A673 (cell line): ENCODE results near the gene THRB. TPM values are rescaled to one million over a fixed set of nuclear protein-coding genes. Genes with fewer than 3 reads are reported as not detected.

ENCODE experiments used
- BruUV-seq: library from RNA; stranded (reverse); fragments of 400-500 nt; replicated peaks from 2 replicates; lab custom pipeline; 2021; lab: Mats Ljungman, UMichigan
- CTCF ChIA-PET: fragments of 300-600 bp; sonication (Branson Sonifier 250); formaldehyde crosslinking; loops from one replicate; lab custom pipeline; 2022; ENCODE audit warnings: antibody characterized with exemption; lab: Charles Lee
- POLR2A ChIA-PET: fragments of 300-600 bp; sonication (Branson Sonifier 250); formaldehyde crosslinking; loops from one replicate; lab custom pipeline; 2022; ENCODE audit warnings: antibody characterized with exemption; ENCODE audit not compliant: low non-redundant PET; lab: Charles Lee
- DNase-seq: peaks from one replicate; pipeline ENCODE4 v3.0.0-alpha.2; 2015; ENCODE audit warnings: low spot score
- H3K27ac ChIP-seq: fragments of 200-600 bp; sonication (generic); 2 replicates; pipeline ENCODE4 v1.5.1; 2016; ENCODE audit warnings: mixed run types, low read depth, mild to moderate bottlenecking, mixed read lengths, antibody characterized with exemption, low read length; ENCODE audit not compliant: poor library complexity, severe bottlenecking
- H3K27me3 ChIP-seq: fragments of 200-600 bp; sonication (generic); replicated peaks from 2 replicates; pipeline ENCODE4 v1.6.1; 2017; ENCODE audit warnings: mixed run types, low read depth, mild to moderate bottlenecking, mixed read lengths, antibody characterized with exemption, low read length; ENCODE audit not compliant: insufficient read depth, poor library complexity
- H3K36me3 ChIP-seq: fragments of 200-600 bp; sonication (generic); 2 replicates; pipeline ENCODE4 v1.6.1; 2016; ENCODE audit warnings: mixed run types, mild to moderate bottlenecking, mixed read lengths, antibody characterized with exemption, low read length; ENCODE audit not compliant: insufficient read depth, poor library complexity, severe bottlenecking
- H3K4me1 ChIP-seq: fragments of 200-600 bp; sonication (generic); 2 replicates; pipeline ENCODE4 v1.6.1; 2017; ENCODE audit warnings: mixed run types, mild to moderate bottlenecking, mixed read lengths, antibody characterized with exemption, low read length; ENCODE audit not compliant: insufficient read depth, poor library complexity, severe bottlenecking
- H3K4me3 ChIP-seq: fragments of 200-600 bp; sonication (generic); 2 replicates; pipeline ENCODE4 v1.5.1; 2016; ENCODE audit warnings: low read depth, mixed run types, mild to moderate bottlenecking, mixed read lengths, low read length; ENCODE audit not compliant: poor library complexity, severe bottlenecking
- H3K9me3 ChIP-seq: fragments of 200-600 bp; sonication (generic); 2 replicates; pipeline ENCODE4 v1.6.1; 2016; ENCODE audit warnings: mixed run types, low read depth, mild to moderate bottlenecking, mixed read lengths, antibody characterized with exemption, low read length; ENCODE audit not compliant: poor library complexity, severe bottlenecking
- CTCF ChIP-seq: fragments of 300-800, 200-600 bp; sonication (generic); conservative IDR thresholded peaks from 2 replicates; pipeline ENCODE4 v1.5.1; 2017; ENCODE audit warnings: low read depth, mild to moderate bottlenecking, antibody characterized with exemption, low read length, moderate library complexity, mixed read lengths
- EZH2 ChIP-seq: fragments of 200-600 bp; sonication (generic); IDR thresholded peaks from 2 replicates; pipeline ENCODE4 v1.6.1; 2017; ENCODE audit warnings: borderline replicate concordance, low read depth, mild to moderate bottlenecking, mixed read lengths, antibody characterized with exemption, low read length; ENCODE audit not compliant: poor library complexity, severe bottlenecking
- intact Hi-C: fragments of 100-400 bp; cut with micrococcal nuclease; formaldehyde crosslinking; loops from one replicate; pipeline ENCODE4 v1.10.0; 2022; ENCODE audit not compliant: unreplicated experiment
- total RNA-seq: library from RNA; stranded (reverse); gene quantifications from 2 replicates; pipeline ENCODE4 v1.2.3, GENCODE V29; 2021

Gene THRB
- total RNA-seq, 1 experiment from 2014 or later = 0.11 TPM

GRCh38 chr3:24290596-24290995 is 204.1 kb downstream of the THRB start:
- POLR2A ChIA-PET = no interaction called here
- Histone ChIP-seq H3K36me3 (no peaks in the 10 kb centered on the region), H3K4me3 (no peak overlapping the region), H3K27ac (no peak overlapping the region), H3K27me3 (no peaks in the 10 kb centered on the region), H3K4me1 (no peaks in the 10 kb centered on the region), H3K9me3 (no peaks in the 10 kb centered on the region)
- TF ChIP-seq CTCF (no peak), EZH2 (no peak)
- CTCF ChIA-PET = no interaction called here
- no peak for DNase-seq
- intact Hi-C loops = no loop called here
- BruUV-seq = no TSS peak

GRCh38 chr3:24288496-24289236 is 206.0 kb downstream of the THRB start:
- intact Hi-C loops = no loop called here
- H3K27me3 ChIP-seq = no peaks in the 10 kb centered on the region
- no peaks in the 10 kb centered on the region for H3K9me3 ChIP-seq
- CTCF ChIA-PET = no interaction called here
- no peaks in the 10 kb centered on the region for H3K4me1 ChIP-seq
- no peak overlapping the region for H3K4me3 ChIP-seq
- no TSS peak for BruUV-seq
- no peaks in the 10 kb centered on the region for H3K36me3 ChIP-seq
- DNase-seq = no peak
- POLR2A ChIA-PET = no interaction called here
- H3K27ac ChIP-seq = no peak overlapping the region
- TF ChIP-seq CTCF (no peak), EZH2 (no peak)

- Histone ChIP-seq H3K36me3 (no peaks in the 10 kb centered on the region), H3K27me3 (no peaks in the 10 kb centered on the region), H3K4me3 (no peak overlapping the region), H3K4me1 (no peaks in the 10 kb centered on the region), H3K9me3 (no peaks in the 10 kb centered on the region), H3K27ac (no peak overlapping the region)
- ChIA-PET POLR2A (no interaction called here), CTCF (no interaction called here)
- intact Hi-C loops = no loop called here
- BruUV-seq = no TSS peak
- TF ChIP-seq EZH2 (no peak), CTCF (no peak)
- DNase-seq = no peak
Observed at GRCh38 chr3:24287755-24288450, 206.7 kb downstream of the THRB start.
